ENCODE measurements around the gene CNNM4.
A peak's percentile ranks its signal among the peaks of the same experiment; 100 is the strongest.

DNA sequence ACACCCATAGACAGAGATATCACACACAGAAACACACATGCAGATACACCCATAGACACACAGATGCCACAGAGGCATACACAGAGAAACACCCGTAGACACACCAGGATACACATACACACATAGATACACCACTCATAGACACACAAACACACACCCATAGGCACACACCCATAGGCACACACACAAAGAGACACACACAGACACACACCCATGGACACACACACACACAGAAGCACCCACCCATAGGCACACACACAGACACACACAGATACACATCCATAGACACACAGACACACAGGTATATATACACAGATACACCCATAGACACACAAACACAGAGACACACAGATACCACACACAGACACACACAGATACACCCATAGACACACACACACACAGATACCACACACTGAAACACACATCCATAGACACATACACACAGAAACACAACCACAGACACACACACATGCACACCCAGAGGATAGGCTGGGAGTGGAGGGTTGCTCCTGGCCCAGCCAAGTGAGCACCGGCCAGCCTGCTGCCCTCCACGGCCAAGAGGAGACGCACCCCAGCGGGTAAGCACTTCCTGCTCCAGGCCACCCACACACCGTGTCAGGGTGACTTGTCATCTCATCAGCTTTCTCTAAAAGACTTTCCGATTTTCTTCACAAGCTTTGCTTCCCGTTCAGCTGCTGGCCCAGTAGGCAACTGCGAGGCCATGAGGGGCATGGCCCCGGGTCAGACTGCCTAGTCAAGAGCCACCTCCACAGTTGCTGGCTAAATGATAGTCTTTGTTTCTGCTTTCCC, 41.3 kb downstream of the CNNM4 start:
- TF ChIP-seq, protein P1, sequence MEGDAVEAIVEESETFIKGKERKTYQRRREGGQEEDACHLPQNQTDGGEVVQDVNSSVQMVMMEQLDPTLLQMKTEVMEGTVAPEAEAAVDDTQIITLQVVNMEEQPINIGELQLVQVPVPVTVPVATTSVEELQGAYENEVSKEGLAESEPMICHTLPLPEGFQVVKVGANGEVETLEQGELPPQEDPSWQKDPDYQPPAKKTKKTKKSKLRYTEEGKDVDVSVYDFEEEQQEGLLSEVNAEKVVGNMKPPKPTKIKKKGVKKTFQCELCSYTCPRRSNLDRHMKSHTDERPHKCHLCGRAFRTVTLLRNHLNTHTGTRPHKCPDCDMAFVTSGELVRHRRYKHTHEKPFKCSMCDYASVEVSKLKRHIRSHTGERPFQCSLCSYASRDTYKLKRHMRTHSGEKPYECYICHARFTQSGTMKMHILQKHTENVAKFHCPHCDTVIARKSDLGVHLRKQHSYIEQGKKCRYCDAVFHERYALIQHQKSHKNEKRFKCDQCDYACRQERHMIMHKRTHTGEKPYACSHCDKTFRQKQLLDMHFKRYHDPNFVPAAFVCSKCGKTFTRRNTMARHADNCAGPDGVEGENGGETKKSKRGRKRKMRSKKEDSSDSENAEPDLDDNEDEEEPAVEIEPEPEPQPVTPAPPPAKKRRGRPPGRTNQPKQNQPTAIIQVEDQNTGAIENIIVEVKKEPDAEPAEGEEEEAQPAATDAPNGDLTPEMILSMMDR (IDR thresholded peaks at IDR 0.05 in 8 of 11, conservative IDR thresholded peaks at IDR 0.05 in 3 of 11), result no peak
- peak; percentile 34 to 66 (median 39) for TF ChIP-seq POLR2AphosphoS5 (IDR thresholded peaks at IDR 0.05)
